Pancreas (tissue), 10 donors: ENCODE data around the gene KLF7. TPM values are rescaled to one million over a fixed set of nuclear protein-coding genes. Genes with fewer than 3 reads are reported as not detected.

Experiments
- ATAC-seq, 4 donors: fragments of 200-7000 bp; cut with Tn5 transposase; one replicate each; pipeline versions ENCODE4 v1.8.0 to v1.9.1; 2020; ENCODE audit warnings: mild to moderate bottlenecking in 4 of 4, moderate library complexity in 4 of 4
- DNase-seq, 6 donors: peaks; one replicate each; pipeline ENCODE4 v3.0.0-alpha.2; 2020
- FAIRE-seq: peaks from 2 replicates; lab custom pipeline; 2012; peaks lifted over from hg19 to GRCh38; lab: Jason Lieb, UNC
- H3K27ac ChIP-seq, 4 donors: fragments of 200-600 bp; sonication (generic); 1 replicate in 3 of 4; 2 replicates in 1 of 4; pipeline versions ENCODE4 v1.5.0 to v1.8.0; 2020
- H3K27me3 ChIP-seq, 4 donors: fragments of 200-600 bp; one replicate each; pipeline ENCODE4 v1.8.0; 2021
- H3K36me3 ChIP-seq, 3 donors: fragments of 200-600 bp; sonication (generic) in 1 of 3; one replicate each; pipeline versions ENCODE4 v1.5.0 to v1.8.0; 2020 to 2021
- H3K4me1 ChIP-seq, 3 donors: fragments of 200-600 bp; one replicate each; pipeline ENCODE4 v1.8.0; 2021
- H3K4me3 ChIP-seq, 4 donors: fragments of 200-600 bp; sonication (generic) in 2 of 4; one replicate each; pipeline versions ENCODE4 v1.5.0 to v1.8.0; 2020 to 2021
- H3K9me3 ChIP-seq, 4 donors: fragments of 200-600 bp; one replicate each; pipeline ENCODE4 v1.8.0; 2021
- CTCF ChIP-seq, 4 donors: fragments of 200-600 bp; sonication (generic) in 3 of 4; IDR thresholded peaks; one replicate each; pipeline versions ENCODE4 v1.5.0 to v1.8.0; 2021; ENCODE audit warnings: antibody characterized with exemption in 4 of 4
- WGBS, 2 donors: extraction: QIAGEN DNeasy Blood & Tissue Kit; methylation state at CpG; one replicate each; pipeline ENCODE4 v1.1.7; 2013; 5-methylcytosine and 5-hydroxymethylcytosine counted together
- intact Hi-C, 3 donors: fragments of 100-400 bp; cut with DNase I; formaldehyde crosslinking; loops; one replicate each; pipeline versions ENCODE4 v1.11.1 to v1.14.2; 2022
- polyA plus RNA-seq, 2 donors: library from polyadenylated mRNA; stranded (reverse); fragments of 200-250 nt; gene quantifications; one replicate each; pipeline ENCODE4 v1.2.3, GENCODE V29; 2013
- total RNA-seq, 6 donors: library from RNA; stranded (reverse); fragmentation: NEBNext Ultra II Directional in 4 of 6; extraction: Animal tissue kit (Norgen Biotek cat#: 25700) in 4 of 6; gene quantifications; one replicate each; pipeline versions ENCODE4 v1.2.1 to v1.2.4, GENCODE V29; 2021 to 2023
- donor health status: healthy with polysubstance abuse.
- donor health status: DM: no; HTN: no; CAD: no; lungs with moderate emphysema.
- donor health status: DM: no; HTN: no; CAD: no.
- donor health status: control.
- donor health status: control.
- donor health status: Bipolar disorder and iron deficiency.
- donor health status: DM: yes; HTN: yes; CAD: no.
- donor health status: DM: no; HTN: no; CAD: no.
- donor health status: DM: no; HTN: no; CAD: no.
- donor health status: DM: yes; HTN: yes; CAD: no.

Gene KLF7
- total and polyA plus RNA-seq, 8 donors, result 2.4 to 15.0 (median 5.6) TPM

GRCh38 chr2:207109768-207110167 is 56.0 kb downstream of the KLF7 start:
- 57 to 58% methylated on average over 5 of the region's 5 CpGs for WGBS, 2 donors
- ATAC-seq, result no peak
- TF ChIP-seq CTCF (IDR thresholded peaks at IDR 0.05), result no peak
- no peak overlapping the region for H3K27ac ChIP-seq
- no peak for DNase-seq
- H3K4me1 ChIP-seq, result no peaks in the 10 kb centered on the region
- no peak overlapping the region for H3K4me3 ChIP-seq
- intact Hi-C loops, result no loop called here
- H3K9me3 ChIP-seq, result no peaks in the 10 kb centered on the region
- H3K27me3 ChIP-seq, result no peaks in the 10 kb centered on the region
- H3K36me3 ChIP-seq, result no peaks in the 10 kb centered on the region
- no peak for FAIRE-seq

- H3K4me3 ChIP-seq, result no peak overlapping the region
- H3K27me3 ChIP-seq, result no peaks in the 10 kb centered on the region
- no peaks in the 10 kb centered on the region for H3K9me3 ChIP-seq
- intact Hi-C loops, result no loop called here
- no peak overlapping the region for H3K27ac ChIP-seq
- DNase-seq (no peak), ATAC-seq (no peak), FAIRE-seq (no peak)
- no peaks in the 10 kb centered on the region for H3K4me1 ChIP-seq
- WGBS, 2 donors, result 50 to 51% methylated on average over 1 of the region's 1 CpG
- TF ChIP-seq CTCF (IDR thresholded peaks at IDR 0.05), result no peak
- no peaks in the 10 kb centered on the region for H3K36me3 ChIP-seq
Observed at GRCh38 chr2:207108440-207108839, 57.3 kb downstream of the KLF7 start.

- intact Hi-C loops, result no loop called here
- Histone ChIP-seq H3K4me1 (no peaks in the 10 kb centered on the region), H3K36me3 (no peaks in the 10 kb centered on the region), H3K4me3 (no peak overlapping the region), H3K27me3 (no peaks in the 10 kb centered on the region), H3K9me3 (no peaks in the 10 kb centered on the region), H3K27ac (no peak overlapping the region)
- FAIRE-seq, result no peak
- ATAC-seq, result peak in 2 of 4 donors; percentile 43 to 55
- no peak for TF ChIP-seq CTCF (IDR thresholded peaks at IDR 0.05)
- no peak for DNase-seq
- 37 to 40% methylated on average over 12 of the region's 12 CpGs for WGBS, 2 donors
Observed at GRCh38 chr2:207107551-207107950, 58.2 kb downstream of the KLF7 start.

- FAIRE-seq (no peak), ATAC-seq (no peak), DNase-seq (no peak)
- H3K4me3 ChIP-seq, result no peak overlapping the region
- H3K36me3 ChIP-seq, result no peaks in the 10 kb centered on the region
- WGBS, 2 donors, result 60 to 78% methylated on average over 5 of the region's 5 CpGs
- H3K27ac ChIP-seq, result no peak overlapping the region
- no peaks in the 10 kb centered on the region for H3K9me3 ChIP-seq
- no peak for TF ChIP-seq CTCF (IDR thresholded peaks at IDR 0.05)
- no peaks in the 10 kb centered on the region for H3K4me1 ChIP-seq
- intact Hi-C loops, result no loop called here
- H3K27me3 ChIP-seq, result no peaks in the 10 kb centered on the region
Observed at GRCh38 chr2:207107131-207107530, 58.6 kb downstream of the KLF7 start.

- WGBS, 2 donors, result 89 to 92% methylated on average over 2 of the region's 2 CpGs
- intact Hi-C loops, result no loop called here
- H3K27me3 ChIP-seq, result no peaks in the 10 kb centered on the region
- no peak for DNase-seq
- H3K9me3 ChIP-seq, result no peaks in the 10 kb centered on the region
- no peak overlapping the region for H3K4me3 ChIP-seq
- H3K36me3 ChIP-seq, result no peaks in the 10 kb centered on the region
- H3K27ac ChIP-seq, result no peak overlapping the region
- TF ChIP-seq CTCF (IDR thresholded peaks at IDR 0.05), result no peak
- no peak for ATAC-seq
- FAIRE-seq, result no peak
- H3K4me1 ChIP-seq, result no peaks in the 10 kb centered on the region
Observed at GRCh38 chr2:207103132-207103531, 62.6 kb downstream of the KLF7 start.
